Dermis blood vessel endothelial cell (primary cell): ENCODE measurements around the gene RESF1. TPM values are rescaled to one million over a fixed set of nuclear protein-coding genes. Genes with fewer than 3 reads are reported as not detected.

Experiments used
- total RNA-seq: library from RNA; depleted of rRNA; stranded (reverse); fragments of >200 nt; gene quantifications from 2 replicates; pipeline ENCODE4 v1.2.3, GENCODE V29; 2014

Gene RESF1
- total RNA-seq, 1 donor from 2014 or later, result 110 TPM

Other genes starting within 250 kb of the RESF1 start
- 17.5 and 18.1 TPM in 2 replicates for gene AMN1, start 230.4 kb upstream of the RESF1 start, total RNA-seq
- 14.8 and 15.0 TPM in 2 replicates for gene BICD1, start 147.4 kb downstream of the RESF1 start, total RNA-seq